HFFc6 (cell line): ENCODE data around the gene ADM5. TPM values are rescaled to one million over a fixed set of nuclear protein-coding genes. Genes with fewer than 3 reads are reported as not detected.

Experiments used
- DNase-seq: peaks from one replicate; pipeline ENCODE4 v3.0.0-alpha.2; 2018
- H3K27ac Mint-ChIP-seq: 2 replicates; pipeline ENCODE4 v1.8.0; 2020; ENCODE audit warnings: mild to moderate bottlenecking, mixed read lengths
- H3K27me3 Mint-ChIP-seq: 2 replicates; pipeline ENCODE4 v1.8.0; 2021; ENCODE audit warnings: mild to moderate bottlenecking, moderate library complexity, mixed read lengths; ENCODE audit not compliant: insufficient read depth
- H3K36me3 Mint-ChIP-seq: 2 replicates; pipeline ENCODE4 v1.8.0; 2021; ENCODE audit warnings: low read depth, mixed read lengths
- H3K4me1 Mint-ChIP-seq: 2 replicates; pipeline ENCODE4 v1.8.0; 2020; ENCODE audit warnings: low read depth, mixed read lengths
- H3K4me3 Mint-ChIP-seq: 2 replicates; pipeline ENCODE4 v1.8.0; 2020; ENCODE audit warnings: mild to moderate bottlenecking, moderate library complexity, mixed read lengths
- H3K9me3 Mint-ChIP-seq: 2 replicates; pipeline ENCODE4 v1.8.0; 2020; ENCODE audit warnings: mild to moderate bottlenecking, mixed read lengths
- CTCF ChIP-seq: fragments of 200-600 bp; sonication (generic); IDR thresholded peaks from 2 replicates; pipeline ENCODE4 v1.5.0; 2021; ENCODE audit warnings: antibody characterized with exemption, mild to moderate bottlenecking
- total RNA-seq, 6 experiments: library from RNA; stranded (reverse); fragmentation: NEBNext Ultra II Directional; extraction: Animal tissue kit (Norgen Biotek cat#: 25700); gene quantifications; 2 replicates in 1 of 6; 3 replicates in 5 of 6; pipeline ENCODE4 v1.2.3, GENCODE V29; 2021

ADM5 gene
- total RNA-seq, 6 experiments from 2014 or later, result 0.74 to 0.99 (median 0.87) TPM

GRCh38 chr19:49662011-49662410 is 27.4 kb upstream of the ADM5 start:
- Mint-ChIP-seq H3K4me3 (no peak overlapping the region), H3K36me3 (peaks cover 12% of the 10 kb centered on the region; the same call in 1 of the 2 replicates), H3K27me3 (peaks cover 11% of the 10 kb centered on the region), H3K27ac (no peak overlapping the region), H3K9me3 (no peaks in the 10 kb centered on the region), H3K4me1 (peaks cover 16% of the 10 kb centered on the region)
- DNase-seq, result no peak
- TF ChIP-seq CTCF, result no peak

- Mint-ChIP-seq H3K27ac (peak overlapping the region; percentile 85; the same call in 1 of the 2 replicates), H3K4me3 (no peak overlapping the region; the same call in 1 of the 2 replicates)
These were observed 26.2 kb upstream of the ADM5 start for GRCh38 chr19:49663224-49663623.

GRCh38 chr19:49664171-49665035 is 25.0 kb upstream of the ADM5 start:
- Mint-ChIP-seq H3K9me3 (no peaks in the 10 kb centered on the region), H3K4me1 (peaks cover 22% of the 10 kb centered on the region), H3K27me3 (peaks cover 11% of the 10 kb centered on the region), H3K27ac (peak overlapping the region; percentile 85), H3K4me3 (peak overlapping the region; percentile 93), H3K36me3 (peaks cover 10% of the 10 kb centered on the region; the same call in 1 of the 2 replicates)
- TF ChIP-seq CTCF, result 0 out of 2 replicates have a peak, but pooled peaks have one; percentile 10
- peak; percentile 79 for DNase-seq

More at GRCh38 chr19:49663224-49663623, 26.2 kb upstream of the ADM5 start:
- no peak for DNase-seq
- TF ChIP-seq CTCF, result no peak
- Mint-ChIP-seq H3K27me3 (peaks cover 11% of the 10 kb centered on the region), H3K9me3 (no peaks in the 10 kb centered on the region), H3K4me1 (peaks cover 22% of the 10 kb centered on the region), H3K36me3 (peaks cover 7% of the 10 kb centered on the region; the same call in 1 of the 2 replicates)

GRCh38 chr19:49665036-49665350 is 24.4 kb upstream of the ADM5 start:
- Mint-ChIP-seq H3K9me3 (no peaks in the 10 kb centered on the region), H3K4me1 (peaks cover 22% of the 10 kb centered on the region), H3K36me3 (peaks cover 9% of the 10 kb centered on the region; the same call in 1 of the 2 replicates), H3K27me3 (peaks cover 11% of the 10 kb centered on the region), H3K4me3 (peak overlapping the region; percentile 93), H3K27ac (peak overlapping the region; percentile 85)
- DNase-seq, result no peak
- TF ChIP-seq CTCF, result no peak

- no peaks in the 10 kb centered on the region for H3K9me3 Mint-ChIP-seq
- H3K4me3 Mint-ChIP-seq, result peak within 1 kb of the TSS; percentile 93
- H3K27ac Mint-ChIP-seq, result peak within 1 kb of the TSS; percentile 85
- peaks cover 4% of the 10 kb centered on the region; the same call in 1 of the 2 replicates for H3K36me3 Mint-ChIP-seq
- no peak for TF ChIP-seq CTCF
- H3K27me3 Mint-ChIP-seq, result peaks cover 11% of the 10 kb centered on the region
- peaks cover 22% of the 10 kb centered on the region for H3K4me1 Mint-ChIP-seq
- peak; percentile 96 for DNase-seq
These were observed 23.9 kb upstream of the ADM5 start, which contains the start of the genes BCL2L12 and IRF3 for GRCh38 chr19:49665351-49666119. BCL2L12 (plus strand) TSS chr19:49665933; CDS start chr19:49666693, 760 bp downstream. IRF3 (minus strand) TSS chr19:49665857; CDS start chr19:49664838, 1,019 bp downstream.
